Lower leg skin (tissue), 3 donors: ENCODE results near the gene CSMD2.

ENCODE experiments used
- POLR2A ChIP-seq, 2 donors: fragments of 450-650 bp; IDR thresholded peaks; one replicate each; pipeline ENCODE4 v1.6.1; 2016 to 2017; ENCODE audit warnings: antibody characterized with exemption in 2 of 2, mild to moderate bottlenecking in 1 of 2, moderate library complexity in 1 of 2
- TF ChIP-seq, protein P1 (sequence below), 3 donors: fragments of 450-650 bp; IDR thresholded peaks; one replicate each; pipeline ENCODE4 v1.5.1; 2016; ENCODE audit warnings: antibody characterized with exemption in 3 of 3, mild to moderate bottlenecking in 3 of 3, moderate library complexity in 2 of 3

DNA sequence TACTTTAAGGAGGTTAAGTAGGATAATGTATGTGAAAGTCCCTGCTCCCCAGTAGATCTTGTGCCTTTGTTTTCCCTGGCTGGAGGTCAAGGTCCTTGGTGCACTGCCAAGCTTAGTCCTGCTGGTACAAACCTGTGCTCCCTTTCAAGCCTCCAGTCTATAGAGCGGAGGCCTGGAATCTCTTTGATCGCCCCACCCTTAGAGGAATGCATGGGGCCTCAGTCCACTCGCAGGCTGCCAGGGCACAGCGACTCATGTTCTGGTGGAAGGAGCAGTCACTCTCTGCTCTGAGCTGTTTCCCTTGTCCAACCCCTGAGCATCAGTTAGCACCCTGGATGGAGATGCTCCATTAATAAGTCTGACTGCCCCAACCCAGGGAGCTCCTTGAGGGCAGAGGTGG is 179.4 kb downstream of the CSMD2 start:
- no peak for TF ChIP-seq POLR2A (IDR thresholded peaks at IDR 0.05)
- TF ChIP-seq, protein P1, sequence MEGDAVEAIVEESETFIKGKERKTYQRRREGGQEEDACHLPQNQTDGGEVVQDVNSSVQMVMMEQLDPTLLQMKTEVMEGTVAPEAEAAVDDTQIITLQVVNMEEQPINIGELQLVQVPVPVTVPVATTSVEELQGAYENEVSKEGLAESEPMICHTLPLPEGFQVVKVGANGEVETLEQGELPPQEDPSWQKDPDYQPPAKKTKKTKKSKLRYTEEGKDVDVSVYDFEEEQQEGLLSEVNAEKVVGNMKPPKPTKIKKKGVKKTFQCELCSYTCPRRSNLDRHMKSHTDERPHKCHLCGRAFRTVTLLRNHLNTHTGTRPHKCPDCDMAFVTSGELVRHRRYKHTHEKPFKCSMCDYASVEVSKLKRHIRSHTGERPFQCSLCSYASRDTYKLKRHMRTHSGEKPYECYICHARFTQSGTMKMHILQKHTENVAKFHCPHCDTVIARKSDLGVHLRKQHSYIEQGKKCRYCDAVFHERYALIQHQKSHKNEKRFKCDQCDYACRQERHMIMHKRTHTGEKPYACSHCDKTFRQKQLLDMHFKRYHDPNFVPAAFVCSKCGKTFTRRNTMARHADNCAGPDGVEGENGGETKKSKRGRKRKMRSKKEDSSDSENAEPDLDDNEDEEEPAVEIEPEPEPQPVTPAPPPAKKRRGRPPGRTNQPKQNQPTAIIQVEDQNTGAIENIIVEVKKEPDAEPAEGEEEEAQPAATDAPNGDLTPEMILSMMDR (IDR thresholded peaks at IDR 0.05), result no peak
